ENCODE data around the gene MTA3. TPM values are rescaled to one million over a fixed set of nuclear protein-coding genes. Genes with fewer than 3 reads are reported as not detected.

Gene MTA3
- polyA plus RNA-seq, 1 experiment = 51.0 TPM

GRCh38 chr2:42775810-42776209, 207.4 kb downstream of the MTA3 start:
- ChIA-PET POLR2A (no interaction called here), CTCF (interaction anchor here (0.7 kb wide), 1 partner anchor 699 kb away, joined by 4 read pairs; no protein-coding TSS in a partner anchor)
- no peak overlapping the region for H3K27ac ChIP-seq (ENCODE audit: low read depth, low read length)

GRCh38 chr2:42777883-42778805, 209.7 kb downstream of the MTA3 start:
- ChIA-PET POLR2A (no interaction called here), CTCF (interaction anchor here (0.7 to 1.1 kb wide), 2 partner anchors 14 to 799 kb away, joined by 3 to 13 read pairs; no protein-coding TSS in a partner anchor)
- no peak for DNase-seq (ENCODE audit: low read depth, low spot score)
- TF ChIP-seq CTCF (IDR thresholded peaks at IDR 0.05; ENCODE audit: low read depth, low read length) = no peak
- H3K27ac ChIP-seq (ENCODE audit: low read depth, low read length) = no peak overlapping the region
- H3K4me3 ChIP-seq (ENCODE audit: low read depth, low read length) = no peak overlapping the region
- H3K27me3 ChIP-seq (ENCODE audit: control insufficient read depth, insufficient read depth, low read length) = peaks cover 3% of the 10 kb centered on the region
- peaks cover 5% of the 10 kb centered on the region for H3K9me3 ChIP-seq (ENCODE audit: control insufficient read depth, insufficient read depth, low read length)

More at GRCh38 chr2:42775810-42776209, 207.4 kb downstream of the MTA3 start:
- DNase-seq (ENCODE audit: low read depth, low spot score) = no peak
- no peaks in the 10 kb centered on the region for H3K27me3 ChIP-seq (ENCODE audit: control insufficient read depth, insufficient read depth, low read length)
- no peak for TF ChIP-seq CTCF (IDR thresholded peaks at IDR 0.05; ENCODE audit: low read depth, low read length)
- H3K4me3 ChIP-seq (ENCODE audit: low read depth, low read length) = no peak overlapping the region
- H3K9me3 ChIP-seq (ENCODE audit: control insufficient read depth, insufficient read depth, low read length) = peaks cover 5% of the 10 kb centered on the region

GRCh38 chr2:42781181-42781580, 212.7 kb downstream of the MTA3 start:
- Histone ChIP-seq H3K4me3 (ENCODE audit: low read depth, low read length) (no peak overlapping the region), H3K27ac (ENCODE audit: low read depth, low read length) (no peak overlapping the region), H3K27me3 (ENCODE audit: control insufficient read depth, insufficient read depth, low read length) (peaks cover 6% of the 10 kb centered on the region), H3K9me3 (ENCODE audit: control insufficient read depth, insufficient read depth, low read length) (peaks cover 5% of the 10 kb centered on the region)
- POLR2A ChIA-PET = no interaction called here
- DNase-seq (ENCODE audit: low read depth, low spot score) = no peak
- CTCF ChIA-PET = no interaction called here
- no peak for TF ChIP-seq CTCF (IDR thresholded peaks at IDR 0.05; ENCODE audit: low read depth, low read length)

GRCh38 chr2:42783511-42783910, 215.1 kb downstream of the MTA3 start:
- Histone ChIP-seq H3K4me3 (ENCODE audit: low read depth, low read length) (no peak overlapping the region), H3K9me3 (ENCODE audit: control insufficient read depth, insufficient read depth, low read length) (peaks cover under 1% of the 10 kb centered on the region), H3K27me3 (ENCODE audit: control insufficient read depth, insufficient read depth, low read length) (peaks cover 8% of the 10 kb centered on the region), H3K27ac (ENCODE audit: low read depth, low read length) (no peak overlapping the region)
- POLR2A ChIA-PET = no interaction called here
- no peak for DNase-seq (ENCODE audit: low read depth, low spot score)
- no peak for TF ChIP-seq CTCF (IDR thresholded peaks at IDR 0.05; ENCODE audit: low read depth, low read length)
- CTCF ChIA-PET = no interaction called here

GRCh38 chr2:42784204-42784880, 215.9 kb downstream of the MTA3 start:
- Histone ChIP-seq H3K27me3 (ENCODE audit: control insufficient read depth, insufficient read depth, low read length) (peaks cover 8% of the 10 kb centered on the region), H3K4me3 (ENCODE audit: low read depth, low read length) (no peak overlapping the region), H3K27ac (ENCODE audit: low read depth, low read length) (no peak overlapping the region), H3K9me3 (ENCODE audit: control insufficient read depth, insufficient read depth, low read length) (no peaks in the 10 kb centered on the region; the same call in 1 of the 2 replicates)
- DNase-seq (ENCODE audit: low read depth, low spot score) = no peak
- ChIA-PET CTCF (no interaction called here), POLR2A (no interaction called here)
- no peak for TF ChIP-seq CTCF (IDR thresholded peaks at IDR 0.05; ENCODE audit: low read depth, low read length)
